Measurements from ENCODE around the gene C3orf22.

GRCh38 chr3:126540951-126541627 lies 17.6 kb downstream of the C3orf22 start:
- TF ChIP-seq POLR2AphosphoS5 (IDR thresholded peaks at IDR 0.05; ENCODE audit: low read depth, low read length), result no peak
- no peak for TF ChIP-seq POLR2A (IDR thresholded peaks at IDR 0.05; ENCODE audit: low read depth, low read length)
- TF ChIP-seq TAF1 (IDR thresholded peaks at IDR 0.05; ENCODE audit: low read depth, low read length), result no peak
- TF ChIP-seq SPI1 (IDR thresholded peaks at IDR 0.05; ENCODE audit: low read depth, low read length), result no peak
- TF ChIP-seq PAX5 (IDR thresholded peaks at IDR 0.05; ENCODE audit: insufficient read depth, low read length, severe bottlenecking), result no peak
